Lung (tissue), 12 donors: Measurements from ENCODE around the gene GNB5. TPM values are rescaled to one million over a fixed set of nuclear protein-coding genes. Genes with fewer than 3 reads are reported as not detected.

Source experiments
- ATAC-seq: fragments of 200-7000 bp; cut with Tn5 transposase; one replicate; pipeline ENCODE4 v1.9.1; 2020; ENCODE audit warnings: moderate number of reproducible peaks; ENCODE audit not compliant: insufficient read depth, low FRiP score
- DNase-seq, 3 donors: peaks; one replicate each; pipeline ENCODE4 v3.0.0-alpha.2; 2013 to 2017
- H3K27ac ChIP-seq, 2 donors: one replicate each; pipeline ENCODE4 v1.5.1; 2013; ENCODE audit warnings: mild to moderate bottlenecking in 2 of 2, moderate library complexity in 2 of 2, control low read depth in 1 of 2, inconsistent platforms in 1 of 2, low read depth in 1 of 2, low read length in 1 of 2
- H3K27me3 ChIP-seq, 3 donors: one replicate each; pipeline ENCODE4 v1.5.1; 2013; ENCODE audit warnings: low read length in 2 of 3; ENCODE audit not compliant: control insufficient read depth in 3 of 3, insufficient read depth in 3 of 3
- H3K36me3 ChIP-seq, 4 donors: one replicate each; pipeline ENCODE4 v1.5.1; 2013; ENCODE audit warnings: low read length in 4 of 4, mild to moderate bottlenecking in 1 of 4, moderate library complexity in 1 of 4; ENCODE audit not compliant: control insufficient read depth in 4 of 4, insufficient read depth in 4 of 4
- H3K4me1 ChIP-seq, 5 donors: one replicate each; pipeline ENCODE4 v1.5.1; 2013; ENCODE audit warnings: low read length in 5 of 5, mild to moderate bottlenecking in 2 of 5, moderate library complexity in 1 of 5; ENCODE audit not compliant: control insufficient read depth in 5 of 5, insufficient read depth in 5 of 5
- H3K4me3 ChIP-seq: one replicate; pipeline ENCODE4 v1.5.1; 2013; ENCODE audit warnings: mild to moderate bottlenecking, control low read depth, moderate library complexity
- H3K9ac ChIP-seq, 2 donors: one replicate each; pipeline ENCODE4 v1.5.1; 2013; ENCODE audit warnings: low read length in 2 of 2, control low read depth in 1 of 2; ENCODE audit not compliant: insufficient read depth in 1 of 2
- H3K9me3 ChIP-seq, 4 donors: one replicate each; pipeline ENCODE4 v1.5.1; 2013; ENCODE audit warnings: low read length in 3 of 4, mild to moderate bottlenecking in 1 of 4, moderate library complexity in 1 of 4; ENCODE audit not compliant: control insufficient read depth in 4 of 4, insufficient read depth in 3 of 4
- WGBS, 2 donors: extraction: QIAGEN DNeasy Blood & Tissue Kit; methylation state at CpG; one replicate each; pipeline ENCODE4 v1.1.7; 2013; 5-methylcytosine and 5-hydroxymethylcytosine counted together
- polyA plus RNA-seq, 2 donors: library from polyadenylated mRNA; stranded (reverse); fragments of 200-250 nt; gene quantifications; one replicate each; pipeline ENCODE4 v1.2.1, GENCODE V29; 2013
- total RNA-seq, 2 donors: library from RNA; depleted of rRNA in 1 of 2; stranded (reverse); fragments of >200 nt in 1 of 2; gene quantifications; one replicate each; pipeline ENCODE4 v1.2.1, GENCODE V29; 2014 to 2021
- TF ChIP-seq, protein P1 (sequence below): IDR thresholded peaks from 2 replicates; pipeline ENCODE4 v1.5.1; 2012; ENCODE audit warnings: mild to moderate bottlenecking; ENCODE audit errors: control extremely low read depth, extremely low read depth
- donor health status: control.
- donor health status: control.
- donor health status: Bipolar disorder and iron deficiency.
- donor health status: healthy.
- donor health status: DM: yes; HTN: yes; CAD: no.

GNB5 gene
- total and polyA plus RNA-seq, 4 donors: 8.0 to 21.5 (median 11.2) TPM

DNA sequence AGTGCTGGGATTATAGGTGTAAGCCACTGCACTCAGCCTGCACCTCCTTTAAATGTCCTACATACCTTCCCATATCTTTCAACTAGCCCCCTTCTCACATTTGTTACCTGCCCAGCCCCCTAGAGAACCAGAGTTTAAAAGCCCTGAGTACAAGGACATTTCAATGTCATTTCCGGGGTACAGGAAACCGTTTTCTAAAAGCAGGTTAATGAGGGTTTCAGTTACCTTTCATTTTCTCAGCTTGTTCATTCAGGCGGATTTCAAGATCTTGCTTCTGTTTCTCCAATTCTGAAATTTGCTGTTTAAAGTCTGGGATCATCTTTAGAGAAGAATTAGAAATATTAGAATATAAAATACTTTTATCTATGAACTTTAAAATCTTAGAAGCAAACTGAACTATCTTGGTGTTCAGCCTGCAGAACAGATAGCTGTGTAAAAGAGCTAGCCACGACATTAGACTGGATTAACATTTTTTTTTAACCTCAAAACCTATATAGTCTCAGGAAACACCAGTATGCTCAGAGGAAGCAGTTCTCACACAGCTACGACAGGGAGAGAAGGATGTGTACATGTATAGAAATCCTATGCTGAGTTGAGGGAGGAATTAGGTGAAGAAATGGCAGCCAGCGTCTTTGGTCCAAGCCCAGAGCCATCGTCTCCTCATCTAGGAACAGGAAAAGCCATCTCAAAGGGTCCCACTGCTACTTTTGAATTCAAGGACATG, 29.9 kb upstream of the GNB5 start:
- H3K27ac ChIP-seq: no peak overlapping the region
- H3K27me3 ChIP-seq: no peaks in the 10 kb centered on the region
- TF ChIP-seq, protein P1, sequence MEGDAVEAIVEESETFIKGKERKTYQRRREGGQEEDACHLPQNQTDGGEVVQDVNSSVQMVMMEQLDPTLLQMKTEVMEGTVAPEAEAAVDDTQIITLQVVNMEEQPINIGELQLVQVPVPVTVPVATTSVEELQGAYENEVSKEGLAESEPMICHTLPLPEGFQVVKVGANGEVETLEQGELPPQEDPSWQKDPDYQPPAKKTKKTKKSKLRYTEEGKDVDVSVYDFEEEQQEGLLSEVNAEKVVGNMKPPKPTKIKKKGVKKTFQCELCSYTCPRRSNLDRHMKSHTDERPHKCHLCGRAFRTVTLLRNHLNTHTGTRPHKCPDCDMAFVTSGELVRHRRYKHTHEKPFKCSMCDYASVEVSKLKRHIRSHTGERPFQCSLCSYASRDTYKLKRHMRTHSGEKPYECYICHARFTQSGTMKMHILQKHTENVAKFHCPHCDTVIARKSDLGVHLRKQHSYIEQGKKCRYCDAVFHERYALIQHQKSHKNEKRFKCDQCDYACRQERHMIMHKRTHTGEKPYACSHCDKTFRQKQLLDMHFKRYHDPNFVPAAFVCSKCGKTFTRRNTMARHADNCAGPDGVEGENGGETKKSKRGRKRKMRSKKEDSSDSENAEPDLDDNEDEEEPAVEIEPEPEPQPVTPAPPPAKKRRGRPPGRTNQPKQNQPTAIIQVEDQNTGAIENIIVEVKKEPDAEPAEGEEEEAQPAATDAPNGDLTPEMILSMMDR: no peak
- peaks cover 0 to 6% (median 2%) of the 10 kb centered on the region in 4 donors for H3K36me3 ChIP-seq
- no peak overlapping the region for H3K4me3 ChIP-seq
- WGBS, 2 donors: 63 to 72% methylated on average over 7 of the region's 7 CpGs
- ATAC-seq: no peak
- H3K9ac ChIP-seq: no peak overlapping the region
- peaks cover 0 to 5% (median 0%) of the 10 kb centered on the region in 5 donors for H3K4me1 ChIP-seq
- H3K9me3 ChIP-seq: no peaks in the 10 kb centered on the region
- DNase-seq: no peak

DNA sequence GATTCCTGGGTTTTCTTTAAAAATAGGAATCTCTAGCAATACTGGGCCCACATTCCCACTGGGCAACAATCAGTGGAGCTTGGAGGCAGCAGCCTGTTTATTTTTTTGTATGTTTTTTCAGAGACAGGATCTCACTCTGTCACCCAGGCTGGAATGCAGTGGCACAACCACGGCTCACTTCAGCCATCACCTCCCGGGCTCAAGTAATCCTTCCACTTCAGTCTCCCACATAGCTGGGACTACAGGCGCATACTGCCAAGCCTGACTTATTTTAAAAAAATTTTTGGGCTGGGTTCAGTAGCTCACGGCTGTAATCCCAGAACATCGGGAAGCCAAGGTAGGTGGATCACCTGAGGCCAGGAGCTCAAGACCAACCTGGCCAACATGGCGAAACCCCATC, 29.1 kb upstream of the GNB5 start:
- Histone ChIP-seq H3K27me3 (no peaks in the 10 kb centered on the region), H3K9me3 (no peaks in the 10 kb centered on the region), H3K27ac (no peak overlapping the region), H3K9ac (no peak overlapping the region), H3K4me3 (no peak overlapping the region), H3K36me3 (peaks cover 0 to 6% (median 1%) of the 10 kb centered on the region in 4 donors), H3K4me1 (peaks cover 0 to 5% (median 0%) of the 10 kb centered on the region in 5 donors)
- no peak for ATAC-seq
- 87 to 91% methylated on average over 6 of the region's 6 CpGs for WGBS, 2 donors
- TF ChIP-seq, protein P1: no peak
- DNase-seq: no peak

DNA sequence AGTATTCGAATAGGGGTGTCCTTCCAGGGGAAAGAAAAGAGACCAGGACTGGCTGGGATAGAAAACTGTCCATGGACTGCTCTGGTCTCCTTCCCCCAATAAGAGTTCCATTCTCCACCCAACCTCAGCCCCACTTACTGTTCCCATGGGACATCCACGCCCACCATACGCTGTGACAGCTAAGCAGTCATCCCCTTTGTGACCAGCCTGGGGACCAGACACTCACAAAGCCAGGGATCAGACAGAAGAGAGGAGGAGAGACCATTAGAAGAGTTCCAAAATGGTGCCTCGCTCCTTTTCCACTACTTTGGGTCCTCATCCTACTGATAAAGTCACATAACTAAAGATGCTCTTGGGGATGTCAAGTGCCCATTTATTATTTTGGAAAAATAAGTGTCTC, 27.6 kb upstream of the GNB5 start:
- H3K4me3 ChIP-seq: no peak overlapping the region
- TF ChIP-seq, protein P1: no peak
- H3K36me3 ChIP-seq: peaks cover 0 to 6% (median 0%) of the 10 kb centered on the region in 4 donors
- H3K9me3 ChIP-seq: no peaks in the 10 kb centered on the region
- no peak overlapping the region for H3K9ac ChIP-seq
- no peak overlapping the region for H3K27ac ChIP-seq
- ATAC-seq: no peak
- H3K4me1 ChIP-seq: peaks cover 0 to 5% (median 0%) of the 10 kb centered on the region in 5 donors
- no peaks in the 10 kb centered on the region for H3K27me3 ChIP-seq
- WGBS, 2 donors: 96 to 99% methylated on average over 4 of the region's 4 CpGs
- DNase-seq: no peak
